GM12873 (cell line): ENCODE measurements around the gene CEP250.

ENCODE experiments used
- TF ChIP-seq, protein P1 (sequence below): IDR thresholded peaks from 2 replicates; pipeline ENCODE4 v1.5.1; 2012; ENCODE audit warnings: low read depth, mild to moderate bottlenecking, moderate library complexity, low read length, control low read depth; ENCODE audit not compliant: insufficient read depth; ENCODE audit errors: missing control alignments

CEP250 gene

DNA sequence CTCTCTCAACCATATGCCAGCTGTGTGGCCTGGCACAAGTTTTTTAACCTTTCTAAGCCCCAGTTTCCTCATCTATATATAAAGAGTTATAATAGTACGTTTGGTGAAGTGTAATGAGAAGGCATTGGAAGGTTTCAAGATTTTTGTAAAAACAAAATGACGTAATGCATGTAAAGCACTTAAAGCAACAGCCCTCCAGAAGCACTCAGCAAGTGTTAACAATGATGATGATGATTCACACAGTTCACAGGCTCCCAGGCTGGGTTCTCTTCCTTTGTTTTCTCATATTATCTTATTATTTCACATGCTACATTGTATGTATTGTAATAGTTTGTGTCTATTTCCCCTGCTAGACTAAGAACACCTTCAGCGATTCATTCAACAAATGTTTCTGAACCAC lies 6.2 kb downstream of the CEP250 start:
- TF ChIP-seq, protein P1, sequence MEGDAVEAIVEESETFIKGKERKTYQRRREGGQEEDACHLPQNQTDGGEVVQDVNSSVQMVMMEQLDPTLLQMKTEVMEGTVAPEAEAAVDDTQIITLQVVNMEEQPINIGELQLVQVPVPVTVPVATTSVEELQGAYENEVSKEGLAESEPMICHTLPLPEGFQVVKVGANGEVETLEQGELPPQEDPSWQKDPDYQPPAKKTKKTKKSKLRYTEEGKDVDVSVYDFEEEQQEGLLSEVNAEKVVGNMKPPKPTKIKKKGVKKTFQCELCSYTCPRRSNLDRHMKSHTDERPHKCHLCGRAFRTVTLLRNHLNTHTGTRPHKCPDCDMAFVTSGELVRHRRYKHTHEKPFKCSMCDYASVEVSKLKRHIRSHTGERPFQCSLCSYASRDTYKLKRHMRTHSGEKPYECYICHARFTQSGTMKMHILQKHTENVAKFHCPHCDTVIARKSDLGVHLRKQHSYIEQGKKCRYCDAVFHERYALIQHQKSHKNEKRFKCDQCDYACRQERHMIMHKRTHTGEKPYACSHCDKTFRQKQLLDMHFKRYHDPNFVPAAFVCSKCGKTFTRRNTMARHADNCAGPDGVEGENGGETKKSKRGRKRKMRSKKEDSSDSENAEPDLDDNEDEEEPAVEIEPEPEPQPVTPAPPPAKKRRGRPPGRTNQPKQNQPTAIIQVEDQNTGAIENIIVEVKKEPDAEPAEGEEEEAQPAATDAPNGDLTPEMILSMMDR = no peak

DNA sequence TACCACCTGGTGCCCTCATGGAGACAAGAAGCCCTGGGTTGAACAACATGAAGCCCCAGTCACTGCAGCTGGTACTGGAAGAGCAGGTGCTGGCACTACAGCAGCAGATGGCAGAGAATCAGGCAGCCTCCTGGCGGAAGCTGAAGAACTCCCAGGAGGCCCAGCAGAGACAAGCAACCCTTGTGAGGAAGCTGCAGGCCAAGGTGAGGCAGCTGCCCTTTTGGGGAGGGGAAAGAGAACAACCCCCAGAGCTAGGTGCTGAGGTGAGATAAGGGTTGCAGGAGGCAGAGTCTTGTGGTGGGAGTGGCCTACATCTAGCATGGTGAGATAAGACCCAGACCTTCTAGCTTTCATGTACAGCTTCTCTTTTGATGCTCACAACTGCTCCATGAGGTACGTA lies 7.0 kb downstream of the CEP250 start:
- TF ChIP-seq, protein P1 = no peak

DNA sequence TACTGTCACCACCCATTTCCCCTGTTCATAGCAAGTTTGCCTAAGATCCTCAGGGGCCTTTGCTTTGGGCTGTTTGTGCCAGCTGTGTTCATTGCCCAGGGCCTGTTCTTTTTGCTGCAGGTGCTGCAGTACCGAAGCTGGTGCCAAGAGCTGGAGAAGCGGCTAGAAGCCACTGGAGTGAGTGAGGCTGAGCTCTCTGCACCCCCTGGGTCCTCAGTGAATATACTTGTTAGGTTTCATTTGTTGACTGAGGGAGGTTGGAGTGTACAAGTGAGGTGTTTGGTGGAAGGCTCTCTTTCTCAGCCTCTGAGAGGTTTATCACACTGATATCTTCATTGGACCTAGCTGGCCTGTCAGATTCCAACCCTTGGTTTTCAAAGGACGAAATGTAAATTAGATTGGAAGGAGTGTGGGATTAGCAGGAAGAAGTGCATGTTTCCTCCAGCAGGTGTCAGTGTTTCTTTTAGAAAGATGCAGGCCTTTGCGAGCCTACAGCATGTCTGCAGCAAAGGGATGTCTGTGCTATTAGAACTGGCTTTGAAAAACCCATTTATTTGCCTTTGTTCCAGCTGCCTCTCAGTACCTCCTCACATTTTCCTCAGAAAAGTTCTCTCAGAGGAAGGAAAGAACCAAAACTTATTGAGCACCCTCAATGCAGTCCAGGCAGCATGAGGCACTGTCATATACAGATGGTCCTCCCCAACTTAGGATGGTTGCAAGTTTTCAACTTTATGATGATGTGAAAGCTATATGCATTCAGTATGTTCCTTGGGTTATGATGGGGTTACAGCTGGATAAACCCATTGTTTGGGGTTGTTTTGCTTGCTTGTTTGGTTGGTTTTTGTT lies 8.3 kb downstream of the CEP250 start:
- TF ChIP-seq, protein P1 = peak; percentile 85

GRCh38 chr20:35465976-35466375 lies 10.6 kb downstream of the CEP250 start:
- TF ChIP-seq, protein P1 = no peak

GRCh38 chr20:35466856-35467255 lies 11.5 kb downstream of the CEP250 start:
- TF ChIP-seq, protein P1 = no peak

DNA sequence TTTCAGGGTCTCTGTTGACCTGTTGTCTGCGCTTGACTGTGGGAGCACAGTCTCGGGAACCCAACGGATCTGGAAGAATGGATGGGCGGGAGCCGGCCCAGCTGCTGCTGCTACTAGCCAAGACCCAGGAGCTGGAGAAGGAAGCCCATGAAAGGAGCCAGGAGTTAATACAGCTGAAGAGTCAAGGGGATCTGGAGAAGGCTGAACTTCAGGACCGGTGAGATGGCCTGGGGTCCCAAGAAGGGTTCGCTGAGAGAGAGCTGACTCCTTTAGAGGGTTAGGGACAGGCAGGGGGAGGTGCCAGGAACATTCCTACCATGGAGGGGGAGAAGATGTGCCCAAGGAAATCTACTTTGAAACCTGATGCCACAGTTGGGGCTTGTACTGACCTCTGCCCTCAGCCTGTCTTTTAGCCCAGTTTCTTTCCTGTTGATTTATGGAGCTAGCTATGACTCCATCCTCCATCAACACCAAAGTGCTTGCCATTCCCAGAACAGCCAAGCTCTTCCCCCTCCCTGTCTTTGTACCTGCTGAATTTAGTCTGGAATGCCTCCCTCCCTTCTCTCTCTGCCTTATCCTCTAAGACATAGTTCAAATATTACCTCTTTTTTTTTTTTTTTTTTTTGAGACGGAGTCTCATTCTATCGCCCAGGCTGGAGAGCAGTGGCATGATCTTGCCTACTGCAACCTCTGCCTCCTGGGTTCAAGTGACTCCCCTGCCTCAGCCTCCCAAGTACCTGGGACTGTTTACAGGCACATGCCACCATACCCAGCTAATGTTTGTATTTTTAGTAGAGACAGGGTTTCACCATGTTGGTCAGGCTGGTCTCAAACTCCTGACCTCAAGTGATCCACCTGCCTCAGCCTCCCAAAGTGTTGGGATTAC lies 12.2 kb downstream of the CEP250 start:
- TF ChIP-seq, protein P1 = no peak
